H9 (cell line): Measurements from ENCODE around the gene DYNC2H1. TPM values are rescaled to one million over a fixed set of nuclear protein-coding genes. Genes with fewer than 3 reads are reported as not detected.

ENCODE experiments used
- DNase-seq: peaks from one replicate; pipeline ENCODE4 v3.0.0-alpha.2; 2017
- H2AFZ ChIP-seq: one replicate; pipeline ENCODE4 v1.6.1; 2013; ENCODE audit warnings: mild to moderate bottlenecking, low read length, control low read depth, moderate library complexity
- H2AK5ac ChIP-seq: 2 replicates; pipeline ENCODE4 v1.6.1; 2013; ENCODE audit warnings: low read length, control low read depth, mixed read lengths; ENCODE audit not compliant: insufficient read length
- H2BK120ac ChIP-seq: one replicate; pipeline ENCODE4 v1.6.1; 2013; ENCODE audit warnings: low read depth, mild to moderate bottlenecking, low read length, control low read depth, inconsistent platforms; ENCODE audit not compliant: poor library complexity, severe bottlenecking
- H2BK12ac ChIP-seq: 2 replicates; pipeline ENCODE4 v1.6.1; 2013; ENCODE audit warnings: low read length, control low read depth, mixed read lengths, low read depth; ENCODE audit not compliant: insufficient read length
- H2BK15ac ChIP-seq: 2 replicates; pipeline ENCODE4 v1.6.1; 2013; ENCODE audit warnings: low read depth, low read length, control low read depth
- H2BK20ac ChIP-seq: one replicate; pipeline ENCODE4 v1.6.1; 2013; ENCODE audit warnings: low read depth, mild to moderate bottlenecking, low read length, control low read depth, inconsistent platforms; ENCODE audit not compliant: poor library complexity, severe bottlenecking
- H2BK5ac ChIP-seq: 2 replicates; pipeline ENCODE4 v1.6.1; 2013; ENCODE audit warnings: low read length, control low read depth, mixed read lengths; ENCODE audit not compliant: insufficient read length
- H3K14ac ChIP-seq: 2 replicates; pipeline ENCODE4 v1.6.1; 2013; ENCODE audit warnings: low read length, control low read depth; ENCODE audit not compliant: insufficient read depth
- H3K18ac ChIP-seq: 2 replicates; pipeline ENCODE4 v1.6.1; 2013; ENCODE audit warnings: low read depth, mild to moderate bottlenecking, mixed read lengths, low read length, control low read depth; ENCODE audit not compliant: insufficient read length
- H3K23ac ChIP-seq: 2 replicates; pipeline ENCODE4 v1.6.1; 2013; ENCODE audit warnings: low read length, control low read depth, mixed read lengths, low read depth; ENCODE audit not compliant: insufficient read length
- H3K23me2 ChIP-seq: 2 replicates; pipeline ENCODE4 v1.6.1; 2013; ENCODE audit warnings: low read depth, mild to moderate bottlenecking, mixed read lengths, low read length, control low read depth; ENCODE audit not compliant: insufficient read length, poor library complexity, severe bottlenecking
- H3K27ac ChIP-seq: 2 replicates; pipeline ENCODE4 v1.5.1; 2013; ENCODE audit warnings: low read length, control low read depth, mixed read lengths, low read depth; ENCODE audit not compliant: insufficient read length
- H3K27me3 ChIP-seq: 2 replicates; pipeline ENCODE4 v1.6.1; 2013; ENCODE audit warnings: low read length, control low read depth, inconsistent platforms; ENCODE audit not compliant: insufficient read depth
- H3K4ac ChIP-seq: 2 replicates; pipeline ENCODE4 v1.6.1; 2013; ENCODE audit warnings: low read depth, mild to moderate bottlenecking, control low read depth, inconsistent platforms, low read length, moderate library complexity
- H3K4me1 ChIP-seq: 2 replicates; pipeline ENCODE4 v1.6.1; 2013; ENCODE audit warnings: low read length, control low read depth, inconsistent platforms; ENCODE audit not compliant: insufficient read depth
- H3K4me2 ChIP-seq: 2 replicates; pipeline ENCODE4 v1.6.1; 2013; ENCODE audit warnings: low read length, control low read depth, mixed read lengths; ENCODE audit not compliant: insufficient read length, insufficient read depth
- H3K56ac ChIP-seq: 2 replicates; pipeline ENCODE4 v1.6.1; 2013; ENCODE audit warnings: low read depth, mild to moderate bottlenecking, mixed read lengths, low read length, control low read depth; ENCODE audit not compliant: insufficient read length
- H3K79me1 ChIP-seq: 2 replicates; pipeline ENCODE4 v1.6.1; 2013; ENCODE audit warnings: low read depth, mild to moderate bottlenecking, moderate library complexity, low read length, control low read depth, inconsistent platforms; ENCODE audit not compliant: insufficient read depth, poor library complexity, severe bottlenecking
- H3K79me2 ChIP-seq: 2 replicates; pipeline ENCODE4 v1.6.1; 2013; ENCODE audit warnings: low read length, control low read depth, inconsistent platforms; ENCODE audit not compliant: insufficient read depth
- H3K9ac ChIP-seq: 2 replicates; pipeline ENCODE4 v1.6.1; 2013; ENCODE audit warnings: low read length, control low read depth, mixed read lengths; ENCODE audit not compliant: insufficient read length; ENCODE audit errors: extremely low read depth
- H3K9me3 ChIP-seq: one replicate; pipeline ENCODE4 v1.6.1; 2013; ENCODE audit warnings: low read depth, low read length, inconsistent platforms; ENCODE audit not compliant: control insufficient read depth
- H3T11ph ChIP-seq: one replicate; pipeline ENCODE4 v1.6.1; 2013; ENCODE audit warnings: mild to moderate bottlenecking, low read length, control low read depth, inconsistent platforms
- H4K20me1 ChIP-seq: one replicate; pipeline ENCODE4 v1.6.1; 2013; ENCODE audit not compliant: control insufficient read depth, insufficient read length, insufficient read depth
- H4K5ac ChIP-seq: 2 replicates; pipeline ENCODE4 v1.6.1; 2013; ENCODE audit warnings: low read depth, mild to moderate bottlenecking, mixed read lengths, low read length, control low read depth; ENCODE audit not compliant: insufficient read length
- H4K8ac ChIP-seq: replicated peaks from 2 replicates; pipeline ENCODE4 v1.6.1; 2013; ENCODE audit warnings: low read length, control low read depth, mixed read lengths, low read depth; ENCODE audit not compliant: insufficient read length
- H4K91ac ChIP-seq: 2 replicates; pipeline ENCODE4 v1.6.1; 2013; ENCODE audit warnings: low read depth, mild to moderate bottlenecking, moderate library complexity, mixed read lengths, low read length, control low read depth; ENCODE audit not compliant: insufficient read length
- H3K27ac Mint-ChIP-seq, 3 experiments: 2 replicates in 2 of 3; 3 replicates in 1 of 3; pipeline ENCODE4 v1.8.0; 2020 to 2021; ENCODE audit warnings: mixed read lengths in 3 of 3, mild to moderate bottlenecking in 1 of 3, moderate library complexity in 1 of 3
- H3K27me3 Mint-ChIP-seq: 2 replicates; pipeline ENCODE4 v1.8.0; 2021; ENCODE audit warnings: low read depth, mild to moderate bottlenecking, moderate library complexity, mixed read lengths
- H3K36me3 Mint-ChIP-seq, 3 experiments: 2 replicates in 2 of 3; 3 replicates in 1 of 3; pipeline ENCODE4 v1.8.0; 2020 to 2021; ENCODE audit warnings: low read depth in 3 of 3, mixed read lengths in 3 of 3; ENCODE audit not compliant: insufficient read depth in 1 of 3
- H3K4me1 Mint-ChIP-seq, 2 experiments: 2 replicates each; pipeline ENCODE4 v1.8.0; 2020; ENCODE audit warnings: mixed read lengths in 2 of 2
- H3K4me3 Mint-ChIP-seq, 2 experiments: 2 replicates in 1 of 2; 3 replicates in 1 of 2; pipeline ENCODE4 v1.8.0; 2020 to 2021; ENCODE audit warnings: mild to moderate bottlenecking in 2 of 2, mixed read lengths in 2 of 2, moderate library complexity in 1 of 2
- H3K9me3 Mint-ChIP-seq, 2 experiments: 2 replicates in 1 of 2; 3 replicates in 1 of 2; pipeline ENCODE4 v1.8.0; 2020; ENCODE audit warnings: mild to moderate bottlenecking in 2 of 2, mixed read lengths in 2 of 2, moderate library complexity in 1 of 2
- CTCF ChIP-seq: fragments of 200-600 bp; sonication (generic); conservative IDR thresholded peaks from 3 replicates; pipeline ENCODE4 v1.8.0; 2021; ENCODE audit warnings: antibody characterized with exemption, mild to moderate bottlenecking
- WGBS: extraction: QIAGEN DNeasy Blood & Tissue Kit; methylation state at CpG from one replicate; pipeline ENCODE4 v1.1.7; 2013; ENCODE audit warnings: missing lambda C conversion rate, low lambda C conversion rate, mixed read lengths; ENCODE audit not compliant: insufficient read length; ENCODE audit errors: extremely low coverage; 5-methylcytosine and 5-hydroxymethylcytosine counted together
- total RNA-seq: library from RNA; stranded (reverse); gene quantifications from 2 replicates; pipeline ENCODE4 v1.2.1, GENCODE V29; 2021

DYNC2H1 gene
- total RNA-seq, 1 experiment from 2014 or later: 13.2 TPM

- Histone ChIP-seq H3K27ac (no peak overlapping the region), H3K4ac (no peak overlapping the region), H2AK5ac (no peak overlapping the region), H3T11ph (no peak overlapping the region), H2BK20ac (no peak overlapping the region), H3K79me1 (no peaks in the 10 kb centered on the region), H2BK12ac (no peak overlapping the region), H3K79me2 (no peaks in the 10 kb centered on the region), H3K18ac (no peak overlapping the region), H2AFZ (no peak overlapping the region), H2BK15ac (no peak overlapping the region), H3K4me1 (peaks cover 2% of the 10 kb centered on the region), H2BK5ac (no peak overlapping the region), H4K8ac (no peak overlapping the region), H3K23ac (no peak overlapping the region), H2BK120ac (no peak overlapping the region), H3K9me3 (no peaks in the 10 kb centered on the region), H3K56ac (no peak overlapping the region), H3K23me2 (no peaks in the 10 kb centered on the region), H3K14ac (no peak overlapping the region), H4K5ac (no peak overlapping the region), H3K9ac (no peak overlapping the region), H3K27me3 (no peaks in the 10 kb centered on the region), H4K91ac (no peak overlapping the region), H4K20me1 (no peaks in the 10 kb centered on the region), H3K4me2 (no peak overlapping the region)
- Mint-ChIP-seq H3K36me3 (peaks cover 5 to 10% (median 6%) of the 10 kb centered on the region in 3 experiments; a peak in 5 of 7 replicates), H3K4me3 (no peak overlapping the region), H3K27me3 (no peaks in the 10 kb centered on the region), H3K27ac (peak overlapping the region in 1 of 3 experiments; percentile 40; a peak in 1 of 7 replicates), H3K4me1 (peaks cover 27 to 30% of the 10 kb centered on the region in 2 experiments), H3K9me3 (no peaks in the 10 kb centered on the region; a peak in 2 of 5 replicates)
- WGBS: no CpG with 5 or more reads among the region's 2 CpGs
- peak; percentile 72 for DNase-seq
- peak; percentile 58 for TF ChIP-seq CTCF
These were observed 229.6 kb downstream of the DYNC2H1 start for GRCh38 chr11:103338621-103339484.
